ENCODE measurements around the gene RADIL.

RADIL gene

GRCh38 chr7:4851459-4852422, 31.8 kb downstream of the RADIL start:
- DNase-seq = no peak

GRCh38 chr7:4850262-4850795, 33.2 kb downstream of the RADIL start:
- DNase-seq = no peak

GRCh38 chr7:4849390-4849789, 34.1 kb downstream of the RADIL start:
- DNase-seq = no peak

- no peak for DNase-seq
Measured at GRCh38 chr7:4845740-4846142, 37.8 kb downstream of the RADIL start.

GRCh38 chr7:4842319-4843064, 41.0 kb downstream of the RADIL start:
- no peak for DNase-seq

- DNase-seq = no peak
Measured at GRCh38 chr7:4841836-4842235, 41.7 kb downstream of the RADIL start.

GRCh38 chr7:4841007-4841784, 42.3 kb downstream of the RADIL start:
- no peak for DNase-seq

GRCh38 chr7:4840079-4840501, 43.4 kb downstream of the RADIL start:
- DNase-seq = no peak

- DNase-seq = no peak
Measured at GRCh38 chr7:4838626-4839334, 44.7 kb downstream of the RADIL start.

GRCh38 chr7:4837803-4838625, 45.5 kb downstream of the RADIL start:
- no peak for DNase-seq

GRCh38 chr7:4837041-4837802, 46.3 kb downstream of the RADIL start:
- no peak for DNase-seq

- DNase-seq = no peak
Measured at GRCh38 chr7:4836206-4836661, 47.3 kb downstream of the RADIL start.

- DNase-seq = no peak
Measured at GRCh38 chr7:4835398-4836205, 47.9 kb downstream of the RADIL start.

- DNase-seq = no peak
Measured at GRCh38 chr7:4834601-4835397, 48.7 kb downstream of the RADIL start.

- no peak for DNase-seq
Measured at GRCh38 chr7:4833691-4834600, 49.6 kb downstream of the RADIL start.

- DNase-seq = no peak
Measured at GRCh38 chr7:4833176-4833575, 50.3 kb downstream of the RADIL start.

GRCh38 chr7:4832711-4833110, 50.8 kb downstream of the RADIL start:
- no peak for DNase-seq

Data from cortex of kidney (tissue), 1 donor.